Measurements from ENCODE around the gene STRC.
"Not testable (repeated sequence)": the region's sequence is repeated elsewhere in the genome, so short reads cannot be mapped to it uniquely, and the experiment has no call there.

- TF ChIP-seq CTCF, POLR2A (IDR thresholded peaks at IDR 0.05): not testable (repeated sequence)
Observed at GRCh38 chr15:43638464-43639204, 20.0 kb upstream of the STRC start.

All from esophagus squamous epithelium (tissue), 4 donors.